OCI-LY7 (cell line): ENCODE results near the gene KIAA0232. TPM values are rescaled to one million over a fixed set of nuclear protein-coding genes. Genes with fewer than 3 reads are reported as not detected.

ENCODE experiments used
- BruUV-seq: library from RNA; stranded (reverse); fragments of 400-500 nt; replicated peaks from 2 replicates; lab custom pipeline; 2021; lab: Mats Ljungman, UMichigan
- CTCF ChIA-PET: fragments of 300-600 bp; sonication (Branson Sonifier 250); formaldehyde crosslinking; loops from one replicate; lab custom pipeline; 2022; ENCODE audit warnings: antibody characterized with exemption; ENCODE audit not compliant: unreplicated experiment; lab: Charles Lee
- POLR2A ChIA-PET: fragments of 300-600 bp; sonication (Branson Sonifier 250); formaldehyde crosslinking; loops from one replicate; lab custom pipeline; 2022; ENCODE audit warnings: antibody characterized with exemption; lab: Charles Lee
- DNase-seq: peaks from one replicate; pipeline ENCODE4 v3.0.0-alpha.2; 2015; ENCODE audit warnings: low spot score
- H2AFZ ChIP-seq: fragments of 200-600 bp; sonication (generic), shearing (Covaris generic); 2 replicates; pipeline ENCODE4 v1.6.1; 2014; ENCODE audit warnings: mild to moderate bottlenecking, antibody characterized with exemption, low read length, moderate library complexity
- H3K27ac ChIP-seq: fragments of 200-600 bp; sonication (generic); 2 replicates; pipeline ENCODE4 v1.5.1; 2014; ENCODE audit warnings: mixed run types, low read depth, mild to moderate bottlenecking, moderate library complexity, low read length, inconsistent platforms; ENCODE audit not compliant: poor library complexity, severe bottlenecking
- H3K36me3 ChIP-seq: fragments of 200-600 bp; sonication (generic); 2 replicates; pipeline ENCODE4 v1.6.1; 2014; ENCODE audit warnings: mild to moderate bottlenecking, antibody characterized with exemption, low read length, moderate library complexity, mixed read lengths; ENCODE audit not compliant: insufficient read depth
- H3K4me1 ChIP-seq: fragments of 200-600 bp; sonication (generic); 2 replicates; pipeline ENCODE4 v1.5.1; 2014; ENCODE audit warnings: mild to moderate bottlenecking, low read length; ENCODE audit not compliant: insufficient read depth, poor library complexity, severe bottlenecking
- H3K4me2 ChIP-seq: fragments of 200-600 bp; sonication (generic); 2 replicates; pipeline ENCODE4 v1.6.1; 2014; ENCODE audit warnings: mild to moderate bottlenecking, low read length
- H3K4me3 ChIP-seq: fragments of 200-600 bp; sonication (generic); 2 replicates; pipeline ENCODE4 v1.5.1; 2014; ENCODE audit warnings: mild to moderate bottlenecking, low read depth, low read length; ENCODE audit not compliant: poor library complexity, severe bottlenecking
- H3K79me2 ChIP-seq: fragments of 200-600 bp; sonication (generic); 2 replicates; pipeline ENCODE4 v1.6.1; 2016; ENCODE audit warnings: low read depth, mild to moderate bottlenecking, low read length, moderate library complexity, mixed read lengths; ENCODE audit not compliant: insufficient read depth
- H3K9me2 ChIP-seq: fragments of 200-600 bp; sonication (generic); 2 replicates; pipeline ENCODE4 v1.6.1; 2016; ENCODE audit warnings: mild to moderate bottlenecking, low read length, mixed read lengths; ENCODE audit not compliant: insufficient read depth
- H3K9me3 ChIP-seq: fragments of 200-600 bp; sonication (generic); 2 replicates; pipeline ENCODE4 v1.6.1; 2014; ENCODE audit warnings: mild to moderate bottlenecking, mixed run types, low read length, mixed read lengths
- H4K20me1 ChIP-seq: fragments of 200-600 bp; sonication (generic); 2 replicates; pipeline ENCODE4 v1.6.1; 2014; ENCODE audit warnings: mild to moderate bottlenecking, antibody characterized with exemption, low read length, moderate library complexity, mixed read lengths; ENCODE audit not compliant: insufficient read depth
- EZH2phosphoT487 ChIP-seq: fragments of 200-600 bp; sonication (generic); IDR thresholded peaks from 2 replicates; pipeline ENCODE4 v1.6.1; 2018; ENCODE audit warnings: low read depth, borderline replicate concordance, mild to moderate bottlenecking, mixed run types, antibody characterized with exemption, low read length, moderate library complexity, mixed read lengths
- intact Hi-C: fragments of 100-400 bp; cut with micrococcal nuclease; formaldehyde crosslinking; loops from one replicate; pipeline ENCODE4 v1.10.0; 2022; ENCODE audit not compliant: unreplicated experiment
- total RNA-seq, 2 experiments: library from RNA; depleted of rRNA in 1 of 2; stranded (reverse); fragments of >200 nt in 1 of 2; shearing (Covaris generic) in 1 of 2; gene quantifications; 2 replicates each; pipeline ENCODE4 v1.2.3, GENCODE V29; 2014 to 2022
- TF ChIP-seq, protein P1 (sequence below): fragments of 200-600 bp; sonication (generic); conservative IDR thresholded peaks from 2 replicates; pipeline ENCODE4 v1.5.1; 2014; ENCODE audit warnings: mild to moderate bottlenecking, antibody characterized with exemption, low read length, moderate library complexity, mixed read lengths

Gene KIAA0232
- total RNA-seq, 2 experiments from 2014 or later = 7.5 to 13.5 TPM

DNA sequence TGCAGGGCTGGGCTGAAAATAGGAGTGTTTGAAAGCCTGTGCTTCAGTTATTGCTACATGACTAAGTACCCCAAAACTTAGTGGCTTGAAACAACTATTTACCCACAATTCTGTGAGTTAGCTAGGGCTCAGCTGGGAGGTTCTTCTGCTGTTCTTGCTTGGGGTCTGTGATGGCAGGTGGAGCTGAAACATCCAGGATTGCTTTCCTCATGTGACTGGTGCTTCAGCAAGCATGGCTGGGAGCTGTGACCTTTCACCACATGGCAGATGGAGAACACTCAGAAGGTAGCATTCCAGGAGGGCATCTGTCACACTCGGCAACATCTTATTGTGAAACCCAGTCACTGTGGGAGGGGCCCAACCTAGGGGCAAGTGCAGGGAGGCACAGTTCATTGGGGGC, 70.1 kb downstream of the KIAA0232 start:
- Histone ChIP-seq H4K20me1 (no peaks in the 10 kb centered on the region), H3K4me3 (no peak overlapping the region), H3K27ac (no peak overlapping the region), H3K4me1 (peaks cover 6% of the 10 kb centered on the region), H3K4me2 (no peak overlapping the region), H3K9me3 (no peaks in the 10 kb centered on the region), H2AFZ (no peak overlapping the region), H3K79me2 (no peaks in the 10 kb centered on the region; the same call in 1 of the 2 replicates), H3K9me2 (no peaks in the 10 kb centered on the region), H3K36me3 (peaks cover 56% of the 10 kb centered on the region)
- TF ChIP-seq, protein P1, sequence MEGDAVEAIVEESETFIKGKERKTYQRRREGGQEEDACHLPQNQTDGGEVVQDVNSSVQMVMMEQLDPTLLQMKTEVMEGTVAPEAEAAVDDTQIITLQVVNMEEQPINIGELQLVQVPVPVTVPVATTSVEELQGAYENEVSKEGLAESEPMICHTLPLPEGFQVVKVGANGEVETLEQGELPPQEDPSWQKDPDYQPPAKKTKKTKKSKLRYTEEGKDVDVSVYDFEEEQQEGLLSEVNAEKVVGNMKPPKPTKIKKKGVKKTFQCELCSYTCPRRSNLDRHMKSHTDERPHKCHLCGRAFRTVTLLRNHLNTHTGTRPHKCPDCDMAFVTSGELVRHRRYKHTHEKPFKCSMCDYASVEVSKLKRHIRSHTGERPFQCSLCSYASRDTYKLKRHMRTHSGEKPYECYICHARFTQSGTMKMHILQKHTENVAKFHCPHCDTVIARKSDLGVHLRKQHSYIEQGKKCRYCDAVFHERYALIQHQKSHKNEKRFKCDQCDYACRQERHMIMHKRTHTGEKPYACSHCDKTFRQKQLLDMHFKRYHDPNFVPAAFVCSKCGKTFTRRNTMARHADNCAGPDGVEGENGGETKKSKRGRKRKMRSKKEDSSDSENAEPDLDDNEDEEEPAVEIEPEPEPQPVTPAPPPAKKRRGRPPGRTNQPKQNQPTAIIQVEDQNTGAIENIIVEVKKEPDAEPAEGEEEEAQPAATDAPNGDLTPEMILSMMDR = no peak
- TF ChIP-seq EZH2phosphoT487 = no peak
- DNase-seq = no peak
- ChIA-PET CTCF (no interaction called here), POLR2A (interaction anchor here (0.7 to 1.5 kb wide), 3 partner anchors 8 to 25 kb away, joined by 3 to 6 read pairs (median 4); no protein-coding TSS in a partner anchor)
- intact Hi-C loops = no loop called here
- no TSS peak for BruUV-seq

- peaks cover 6% of the 10 kb centered on the region for H3K4me1 ChIP-seq
- no peaks in the 10 kb centered on the region for H3K9me2 ChIP-seq
- peaks cover 51% of the 10 kb centered on the region for H3K36me3 ChIP-seq
- ChIA-PET CTCF (interaction anchor here (0.6 kb wide), 1 partner anchor 19 kb away, joined by 3 read pairs; no protein-coding TSS in a partner anchor), POLR2A (interaction anchor here (0.8 kb wide), 1 partner anchor 19 kb away, joined by 3 read pairs; no protein-coding TSS in a partner anchor)
- BruUV-seq = no TSS peak
- H2AFZ ChIP-seq = no peak overlapping the region
- no peak for DNase-seq
- no peaks in the 10 kb centered on the region for H4K20me1 ChIP-seq
- no peaks in the 10 kb centered on the region for H3K79me2 ChIP-seq
- no peak overlapping the region for H3K4me2 ChIP-seq
- TF ChIP-seq EZH2phosphoT487 = no peak
- TF ChIP-seq, protein P1 = no peak
- intact Hi-C loops = no loop called here
- no peak overlapping the region for H3K27ac ChIP-seq
- no peak overlapping the region for H3K4me3 ChIP-seq
- H3K9me3 ChIP-seq = no peaks in the 10 kb centered on the region
These were observed 71.7 kb downstream of the KIAA0232 start for GRCh38 chr4:6854098-6854744.

- Histone ChIP-seq H3K79me2 (no peaks in the 10 kb centered on the region), H4K20me1 (no peaks in the 10 kb centered on the region), H2AFZ (no peak overlapping the region), H3K4me1 (peaks cover 6% of the 10 kb centered on the region), H3K4me3 (no peak overlapping the region), H3K27ac (no peak overlapping the region), H3K9me2 (no peaks in the 10 kb centered on the region), H3K36me3 (peaks cover 47% of the 10 kb centered on the region), H3K9me3 (no peaks in the 10 kb centered on the region), H3K4me2 (no peak overlapping the region)
- POLR2A ChIA-PET = interaction anchor here (0.9 kb wide), 1 partner anchor 10 kb away, joined by 5 read pairs; no protein-coding TSS in a partner anchor
- CTCF ChIA-PET = no interaction called here
- intact Hi-C loops = no loop called here
- no TSS peak for BruUV-seq
- DNase-seq = no peak
- no peak for TF ChIP-seq EZH2phosphoT487
- TF ChIP-seq, protein P1 = no peak
These were observed 73.3 kb downstream of the KIAA0232 start for GRCh38 chr4:6855692-6856297.
